ENCODE results near the gene KRTAP4-5.
"Not testable (repeated sequence)": the region's sequence is repeated elsewhere in the genome, so short reads cannot be mapped to it uniquely, and the experiment has no call there.

DNA sequence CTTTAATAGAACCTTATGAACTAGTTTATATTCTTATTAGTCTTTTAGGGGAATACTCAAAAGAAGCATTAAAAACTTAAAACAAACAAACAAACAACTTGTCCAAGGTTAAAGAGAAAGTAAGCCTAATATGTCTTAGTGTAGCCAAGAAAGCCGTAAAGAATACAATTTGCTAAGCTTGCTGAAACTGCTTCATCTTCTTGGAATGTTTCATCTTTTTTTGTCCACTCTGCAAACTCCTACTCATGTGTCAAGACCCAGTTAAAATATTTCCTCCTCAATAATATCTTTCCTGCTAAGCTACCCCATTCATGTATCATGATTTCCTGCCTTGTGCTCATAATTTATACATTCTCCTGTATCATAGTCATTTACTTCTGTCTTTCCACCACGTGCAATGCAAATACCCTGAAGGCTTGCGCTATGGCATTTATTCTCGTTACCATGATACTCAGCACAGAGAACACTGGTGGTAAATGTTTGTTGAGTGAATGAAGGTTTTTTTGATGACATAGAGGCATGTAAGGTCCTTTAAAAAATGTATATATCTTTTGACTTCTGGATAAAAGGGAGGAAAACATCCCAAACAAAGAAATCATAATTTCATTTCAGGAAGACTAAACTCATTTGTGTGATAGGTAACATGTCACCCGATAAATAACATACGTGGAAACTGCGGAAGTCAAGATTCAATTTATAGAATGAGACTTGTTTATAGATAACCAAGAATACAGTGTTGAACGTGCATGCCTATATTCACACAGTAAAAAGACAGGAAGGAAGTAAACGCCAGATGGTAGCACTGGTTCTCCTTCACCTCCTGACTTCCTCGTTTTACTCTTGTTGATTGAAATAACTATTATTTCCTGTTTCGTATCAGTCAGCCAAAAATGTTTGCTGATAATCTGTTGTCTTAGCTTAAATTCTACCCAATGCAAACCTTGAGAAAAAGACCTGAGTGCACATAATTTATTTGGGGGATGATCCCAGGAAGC lies 29.6 kb downstream of the KRTAP4-5 start:
- TF ChIP-seq EZH2 (IDR thresholded peaks at IDR 0.05; ENCODE audit: insufficient read depth, poor library complexity, severe bottlenecking); EZH2phosphoT487 (IDR thresholded peaks at IDR 0.05; ENCODE audit: insufficient read depth, low read depth): not testable (repeated sequence)

Measured in GM23248 (cell line).